WTC11 (cell line): ENCODE results near the gene HYDIN. TPM values are rescaled to one million over a fixed set of nuclear protein-coding genes. Genes with fewer than 3 reads are reported as not detected.
A peak's percentile ranks its signal among the peaks of the same experiment; 100 is the strongest.
"Not testable (repeated sequence)": the region's sequence is repeated elsewhere in the genome, so short reads cannot be mapped to it uniquely, and the experiment has no call there.

Source experiments
- ATAC-seq: fragments of 200-7000 bp; cut with Tn5 transposase; 2 replicates; pipeline ENCODE4 v1.10.0; 2021; ENCODE audit warnings: mild to moderate bottlenecking, moderate library complexity
- CTCF ChIA-PET: fragments of 300-600 bp; sonication (Branson Sonifier 250); formaldehyde crosslinking; loops from one replicate; lab custom pipeline; 2021; ENCODE audit warnings: antibody characterized with exemption; lab: Charles Lee
- POLR2A ChIA-PET: fragments of 350-600 bp; sonication (Branson Sonifier 250); formaldehyde crosslinking; loops from one replicate; lab custom pipeline; 2021; ENCODE audit warnings: antibody characterized with exemption; lab: Charles Lee
- DNase-seq: peaks from one replicate; pipeline ENCODE4 v3.0.0; 2021; ENCODE audit warnings: low spot score
- H3K27ac Mint-ChIP-seq: 2 replicates; pipeline ENCODE4 v1.8.0; 2021; ENCODE audit warnings: mixed read lengths
- H3K27me3 Mint-ChIP-seq: 2 replicates; pipeline ENCODE4 v1.8.0; 2021; ENCODE audit warnings: low read depth, mild to moderate bottlenecking, moderate library complexity, mixed read lengths
- H3K36me3 Mint-ChIP-seq: 2 replicates; pipeline ENCODE4 v1.8.0; 2021; ENCODE audit warnings: mixed read lengths
- H3K4me1 Mint-ChIP-seq: 2 replicates; pipeline ENCODE4 v1.8.0; 2022; ENCODE audit warnings: mixed read lengths
- H3K4me3 Mint-ChIP-seq: 2 replicates; pipeline ENCODE4 v1.8.0; 2021; ENCODE audit warnings: mild to moderate bottlenecking, moderate library complexity, mixed read lengths
- H3K9me3 Mint-ChIP-seq: 2 replicates; pipeline ENCODE4 v1.8.0; 2021; ENCODE audit warnings: mixed read lengths
- total RNA-seq: library from RNA; stranded (reverse); gene quantifications from 3 replicates; pipeline ENCODE4 v1.2.3, GENCODE V29; 2021

HYDIN gene
- total RNA-seq, 1 experiment from 2014 or later, result 2.6 TPM

- POLR2A ChIA-PET, DNase-seq, H3K27ac Mint-ChIP-seq, H3K4me3 Mint-ChIP-seq, H3K9me3 Mint-ChIP-seq, H3K27me3 Mint-ChIP-seq, ATAC-seq, H3K4me1 Mint-ChIP-seq, CTCF ChIA-PET, H3K36me3 Mint-ChIP-seq: not testable (repeated sequence)
Measured at GRCh38 chr16:70939690-70940359, 290.7 kb downstream of the HYDIN start.

- H3K27ac Mint-ChIP-seq, DNase-seq, POLR2A ChIA-PET, H3K4me3 Mint-ChIP-seq, CTCF ChIA-PET, H3K36me3 Mint-ChIP-seq, ATAC-seq, H3K27me3 Mint-ChIP-seq, H3K9me3 Mint-ChIP-seq: not testable (repeated sequence)
- H3K4me1 Mint-ChIP-seq, result peaks cover 13% of the 10 kb centered on the region
Measured at GRCh38 chr16:70936781-70937525, 293.6 kb downstream of the HYDIN start.

- H3K27ac Mint-ChIP-seq, POLR2A ChIA-PET, H3K27me3 Mint-ChIP-seq, DNase-seq, CTCF ChIA-PET, H3K9me3 Mint-ChIP-seq, H3K36me3 Mint-ChIP-seq, H3K4me3 Mint-ChIP-seq, ATAC-seq: not testable (repeated sequence)
- H3K4me1 Mint-ChIP-seq, result peaks cover 13% of the 10 kb centered on the region
Measured at GRCh38 chr16:70935325-70935724, 295.2 kb downstream of the HYDIN start.

GRCh38 chr16:70933746-70934145, 296.8 kb downstream of the HYDIN start:
- H3K36me3 Mint-ChIP-seq, DNase-seq, POLR2A ChIA-PET, H3K4me3 Mint-ChIP-seq, H3K27ac Mint-ChIP-seq, H3K27me3 Mint-ChIP-seq, CTCF ChIA-PET, H3K9me3 Mint-ChIP-seq: not testable (repeated sequence)
- peak; percentile 54 for ATAC-seq
- peaks cover 13% of the 10 kb centered on the region for H3K4me1 Mint-ChIP-seq

GRCh38 chr16:70930757-70931156, 299.8 kb downstream of the HYDIN start:
- ATAC-seq, H3K27ac Mint-ChIP-seq, DNase-seq, H3K36me3 Mint-ChIP-seq, H3K9me3 Mint-ChIP-seq, H3K4me3 Mint-ChIP-seq, POLR2A ChIA-PET, H3K27me3 Mint-ChIP-seq, CTCF ChIA-PET: not testable (repeated sequence)
- peaks cover 13% of the 10 kb centered on the region for H3K4me1 Mint-ChIP-seq

GRCh38 chr16:70922164-70922563, 308.4 kb downstream of the HYDIN start:
- H3K27ac Mint-ChIP-seq, H3K27me3 Mint-ChIP-seq, POLR2A ChIA-PET, ATAC-seq, H3K4me3 Mint-ChIP-seq, H3K9me3 Mint-ChIP-seq, DNase-seq, CTCF ChIA-PET, H3K4me1 Mint-ChIP-seq, H3K36me3 Mint-ChIP-seq: not testable (repeated sequence)

GRCh38 chr16:70920661-70921060, 309.9 kb downstream of the HYDIN start:
- H3K4me1 Mint-ChIP-seq, POLR2A ChIA-PET, H3K9me3 Mint-ChIP-seq, H3K4me3 Mint-ChIP-seq, H3K36me3 Mint-ChIP-seq, DNase-seq, ATAC-seq, CTCF ChIA-PET, H3K27me3 Mint-ChIP-seq, H3K27ac Mint-ChIP-seq: not testable (repeated sequence)

GRCh38 chr16:70888208-70888607, 342.3 kb downstream of the HYDIN start:
- H3K4me1 Mint-ChIP-seq, DNase-seq, CTCF ChIA-PET, H3K36me3 Mint-ChIP-seq, H3K9me3 Mint-ChIP-seq, POLR2A ChIA-PET, H3K4me3 Mint-ChIP-seq, H3K27ac Mint-ChIP-seq: not testable (repeated sequence)
- ATAC-seq, result peak; percentile 95
- H3K27me3 Mint-ChIP-seq, result peaks cover 13% of the 10 kb centered on the region

- POLR2A ChIA-PET, CTCF ChIA-PET, H3K36me3 Mint-ChIP-seq, H3K4me1 Mint-ChIP-seq, H3K9me3 Mint-ChIP-seq, DNase-seq, H3K27ac Mint-ChIP-seq, H3K4me3 Mint-ChIP-seq, ATAC-seq: not testable (repeated sequence)
- peaks cover 13% of the 10 kb centered on the region for H3K27me3 Mint-ChIP-seq
Measured at GRCh38 chr16:70884652-70885051, 345.9 kb downstream of the HYDIN start.

- H3K36me3 Mint-ChIP-seq, H3K27ac Mint-ChIP-seq, H3K9me3 Mint-ChIP-seq, H3K4me3 Mint-ChIP-seq, CTCF ChIA-PET, POLR2A ChIA-PET, DNase-seq, H3K4me1 Mint-ChIP-seq: not testable (repeated sequence)
- peak; percentile 79 for ATAC-seq
- H3K27me3 Mint-ChIP-seq, result peaks cover 10% of the 10 kb centered on the region
Measured at GRCh38 chr16:70882311-70882710, 348.2 kb downstream of the HYDIN start.

- H3K4me3 Mint-ChIP-seq, H3K9me3 Mint-ChIP-seq, POLR2A ChIA-PET, H3K4me1 Mint-ChIP-seq, DNase-seq, H3K27ac Mint-ChIP-seq, ATAC-seq, H3K36me3 Mint-ChIP-seq, H3K27me3 Mint-ChIP-seq, CTCF ChIA-PET: not testable (repeated sequence)
Measured at GRCh38 chr16:70877895-70878294, 352.6 kb downstream of the HYDIN start.

GRCh38 chr16:70876442-70876841, 354.1 kb downstream of the HYDIN start:
- H3K27me3 Mint-ChIP-seq, DNase-seq, H3K27ac Mint-ChIP-seq, H3K36me3 Mint-ChIP-seq, H3K4me3 Mint-ChIP-seq, CTCF ChIA-PET, H3K9me3 Mint-ChIP-seq, POLR2A ChIA-PET, H3K4me1 Mint-ChIP-seq: not testable (repeated sequence)
- peak; percentile 60 for ATAC-seq
